HepG2 (cell line): Measurements from ENCODE around the gene RPL3. TPM values are rescaled to one million over a fixed set of nuclear protein-coding genes. Genes with fewer than 3 reads are reported as not detected.

Experiments
- ARID4A ChIP-seq: sonication (generic); formaldehyde crosslinking; IDR thresholded peaks from 2 replicates; pipeline ENCODE4 v1.5.0; 2020; ENCODE audit warnings: mild to moderate bottlenecking, missing genetic modification reagents, borderline replicate concordance
- ATAD3A ChIP-seq: sonication (generic); formaldehyde crosslinking; IDR thresholded peaks from 2 replicates; pipeline ENCODE4 v1.4.0; 2020; ENCODE audit warnings: missing genetic modification reagents
- BRD4 ChIP-seq: sonication (generic); formaldehyde crosslinking; IDR thresholded peaks from 2 replicates; pipeline ENCODE4 v1.4.0; 2020; ENCODE audit warnings: missing genetic modification reagents
- HOXD1 ChIP-seq: sonication (generic); formaldehyde crosslinking; IDR thresholded peaks from 2 replicates; pipeline ENCODE4 v1.5.0; 2020; ENCODE audit warnings: missing genetic modification reagents
- IKZF4 ChIP-seq: sonication (generic); formaldehyde crosslinking; IDR thresholded peaks from 2 replicates; pipeline ENCODE4 v1.5.1; 2020; ENCODE audit warnings: borderline replicate concordance, mild to moderate bottlenecking, low read depth, missing genetic modification reagents; ENCODE audit errors: not compliant biosample characterization
- KDM5A ChIP-seq: fragments of 200-600 bp; sonication (generic); IDR thresholded peaks from 2 replicates; pipeline ENCODE4 v1.7.0; 2018; ENCODE audit warnings: antibody characterized with exemption, mild to moderate bottlenecking, low read length, borderline replicate concordance
- MED1 ChIP-seq: sonication (generic); formaldehyde crosslinking; IDR thresholded peaks from 2 replicates; pipeline ENCODE4 v1.4.0; 2020; ENCODE audit warnings: missing genetic modification reagents
- MEIS1 ChIP-seq: sonication (generic); formaldehyde crosslinking; IDR thresholded peaks from 2 replicates; pipeline ENCODE4 v1.9.0; 2021; ENCODE audit warnings: mild to moderate bottlenecking, missing genetic modification reagents, moderate library complexity, borderline replicate concordance
- RBAK ChIP-seq: sonication (generic); formaldehyde crosslinking; IDR thresholded peaks from 2 replicates; pipeline ENCODE4 v1.5.1; 2020; ENCODE audit warnings: mild to moderate bottlenecking, missing genetic modification reagents
- TCF7 ChIP-seq: sonication (generic); IDR thresholded peaks from 2 replicates; pipeline ENCODE4 v1.6.1; 2016; ENCODE audit warnings: antibody characterized with exemption, low read depth
- ZBTB8A ChIP-seq: sonication (generic); formaldehyde crosslinking; IDR thresholded peaks from 2 replicates; pipeline ENCODE4 v1.4.0; 2020; ENCODE audit warnings: mild to moderate bottlenecking, low read depth, missing genetic modification reagents, borderline replicate concordance
- ZKSCAN1 ChIP-seq: fragments of 150-350 bp; IDR thresholded peaks from 2 replicates; pipeline ENCODE4 v1.6.1; 2014; ENCODE audit warnings: low read length
- ZKSCAN8 ChIP-seq: IDR thresholded peaks from 2 replicates; pipeline ENCODE4 v1.6.1; 2016; ENCODE audit warnings: borderline replicate concordance, missing genetic modification reagents, missing compliant biosample characterization
- ZNF101 ChIP-seq: sonication (generic); formaldehyde crosslinking; IDR thresholded peaks from 2 replicates; pipeline ENCODE4 v1.4.0; 2020; ENCODE audit warnings: mild to moderate bottlenecking, low read depth, missing genetic modification reagents, borderline replicate concordance
- ZNF124 ChIP-seq: sonication (generic); formaldehyde crosslinking; IDR thresholded peaks from 2 replicates; pipeline ENCODE4 v1.4.0; 2020; ENCODE audit warnings: missing genetic modification reagents
- ZNF230 ChIP-seq: sonication (generic); formaldehyde crosslinking; IDR thresholded peaks from 2 replicates; pipeline ENCODE4 v1.4.0; 2020; ENCODE audit warnings: mild to moderate bottlenecking, missing genetic modification reagents
- ZNF816 ChIP-seq: sonication (generic); formaldehyde crosslinking; IDR thresholded peaks from 2 replicates; pipeline ENCODE4 v1.8.0; 2022; ENCODE audit warnings: missing genetic modification reagents, mild to moderate bottlenecking, borderline replicate concordance
- polyA plus RNA-seq, 8 experiments: library from polyadenylated mRNA; depleted of rRNA in 3 of 8; stranded (reverse) in 7 of 8; unstranded in 1 of 8; fragments of >200 nt; fragmentation: Illumina TruSeq in 4 of 8; extraction: Trizol in 4 of 8; gene quantifications; 2 replicates each; pipeline versions ENCODE4 v1.2.1 to v1.2.3, GENCODE V29; 2011 to 2016; ENCODE audit warnings: low read depth in 4 of 8, missing spikeins in 1 of 8, mixed read lengths in 1 of 8; ENCODE audit not compliant: insufficient read depth in 1 of 8
- total RNA-seq, 5 experiments: library from RNA; depleted of rRNA; stranded (reverse); fragments of >200 nt; fragmentation: Illumina TruSeq; extraction: Trizol; gene quantifications; 2 replicates each; pipeline ENCODE4 v1.2.3, GENCODE V29; 2016; ENCODE audit warnings: low read depth in 1 of 5
- TF ChIP-seq, protein P1 (sequence below): sonication (generic); formaldehyde crosslinking; IDR thresholded peaks from 2 replicates; pipeline ENCODE4 v1.4.0; 2020; ENCODE audit warnings: missing genetic modification reagents

The RPL3 gene
- total and polyA plus RNA-seq, 2 of the 13 experiments (the other 11 are each of a cell fraction or from before 2014, with no cell fraction given) = 1,051 to 3,279 TPM

- TF ChIP-seq, protein P1, sequence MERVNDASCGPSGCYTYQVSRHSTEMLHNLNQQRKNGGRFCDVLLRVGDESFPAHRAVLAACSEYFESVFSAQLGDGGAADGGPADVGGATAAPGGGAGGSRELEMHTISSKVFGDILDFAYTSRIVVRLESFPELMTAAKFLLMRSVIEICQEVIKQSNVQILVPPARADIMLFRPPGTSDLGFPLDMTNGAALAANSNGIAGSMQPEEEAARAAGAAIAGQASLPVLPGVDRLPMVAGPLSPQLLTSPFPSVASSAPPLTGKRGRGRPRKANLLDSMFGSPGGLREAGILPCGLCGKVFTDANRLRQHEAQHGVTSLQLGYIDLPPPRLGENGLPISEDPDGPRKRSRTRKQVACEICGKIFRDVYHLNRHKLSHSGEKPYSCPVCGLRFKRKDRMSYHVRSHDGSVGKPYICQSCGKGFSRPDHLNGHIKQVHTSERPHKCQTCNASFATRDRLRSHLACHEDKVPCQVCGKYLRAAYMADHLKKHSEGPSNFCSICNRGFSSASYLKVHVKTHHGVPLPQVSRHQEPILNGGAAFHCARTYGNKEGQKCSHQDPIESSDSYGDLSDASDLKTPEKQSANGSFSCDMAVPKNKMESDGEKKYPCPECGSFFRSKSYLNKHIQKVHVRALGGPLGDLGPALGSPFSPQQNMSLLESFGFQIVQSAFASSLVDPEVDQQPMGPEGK = no peak
- TF ChIP-seq HOXD1 (no peak), KDM5A (no peak), ZKSCAN8 (no peak), ZBTB8A (CRISPR knock-in tag) (no peak), MEIS1 (CRISPR knock-in tag) (no peak), IKZF4 (no peak), ZNF124 (no peak), ZNF816 (no peak), ATAD3A (CRISPR knock-in tag) (no peak), RBAK (no peak), MED1 (CRISPR knock-in tag) (0 out of 2 replicates have a peak, but pooled peaks have one; percentile 26), ZNF101 (CRISPR knock-in tag) (no peak), ZKSCAN1 (peak; percentile 93), BRD4 (CRISPR knock-in tag) (no peak), TCF7 (no peak), ARID4A (CRISPR knock-in tag) (no peak; the same call in 1 of the 2 replicates), ZNF230 (CRISPR knock-in tag) (no peak)
These were observed 15.3 kb downstream of the RPL3 start (continued) for GRCh38 chr22:39303892-39304671.
